Esophagus squamous epithelium (tissue), 4 donors: Measurements from ENCODE around the gene ZBTB24.

Source experiments
- POLR2A ChIP-seq, 4 donors: fragments of 450-650 bp; IDR thresholded peaks; one replicate each; pipeline ENCODE4 v1.6.1; 2017; ENCODE audit warnings: antibody characterized with exemption in 4 of 4, mild to moderate bottlenecking in 4 of 4, moderate library complexity in 3 of 4
- TF ChIP-seq, protein P1 (sequence below), 6 experiments: fragments of 450-650 bp in 4 of 6; fragments of 200-600 bp in 2 of 6; sonication (generic) in 2 of 6; IDR thresholded peaks; one replicate each; pipeline ENCODE4 v1.5.1; 2016 to 2019; ENCODE audit warnings: antibody characterized with exemption in 6 of 6, mild to moderate bottlenecking in 4 of 6, moderate library complexity in 4 of 6

DNA sequence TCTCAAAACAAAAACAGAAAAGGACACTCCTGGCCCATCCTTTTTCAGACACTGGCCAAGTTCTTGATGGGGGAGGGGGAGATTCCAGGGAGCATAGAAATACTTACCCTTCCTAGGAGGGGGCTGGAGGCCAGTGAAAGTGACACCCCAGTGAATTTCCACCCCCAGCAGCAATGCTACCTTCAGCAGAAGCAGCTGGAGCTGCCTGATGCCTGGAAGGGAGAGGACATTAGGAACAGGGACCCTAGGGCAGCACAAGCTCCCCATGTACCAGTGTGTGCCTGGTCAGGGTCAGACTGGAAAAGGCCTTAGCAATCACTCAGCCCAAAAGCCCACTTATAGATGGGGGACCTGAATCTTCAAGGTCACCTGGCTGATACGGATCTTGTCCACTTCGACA, 29.9 kb downstream of the ZBTB24 start:
- no peak for TF ChIP-seq POLR2A (IDR thresholded peaks at IDR 0.05)
- TF ChIP-seq, protein P1, sequence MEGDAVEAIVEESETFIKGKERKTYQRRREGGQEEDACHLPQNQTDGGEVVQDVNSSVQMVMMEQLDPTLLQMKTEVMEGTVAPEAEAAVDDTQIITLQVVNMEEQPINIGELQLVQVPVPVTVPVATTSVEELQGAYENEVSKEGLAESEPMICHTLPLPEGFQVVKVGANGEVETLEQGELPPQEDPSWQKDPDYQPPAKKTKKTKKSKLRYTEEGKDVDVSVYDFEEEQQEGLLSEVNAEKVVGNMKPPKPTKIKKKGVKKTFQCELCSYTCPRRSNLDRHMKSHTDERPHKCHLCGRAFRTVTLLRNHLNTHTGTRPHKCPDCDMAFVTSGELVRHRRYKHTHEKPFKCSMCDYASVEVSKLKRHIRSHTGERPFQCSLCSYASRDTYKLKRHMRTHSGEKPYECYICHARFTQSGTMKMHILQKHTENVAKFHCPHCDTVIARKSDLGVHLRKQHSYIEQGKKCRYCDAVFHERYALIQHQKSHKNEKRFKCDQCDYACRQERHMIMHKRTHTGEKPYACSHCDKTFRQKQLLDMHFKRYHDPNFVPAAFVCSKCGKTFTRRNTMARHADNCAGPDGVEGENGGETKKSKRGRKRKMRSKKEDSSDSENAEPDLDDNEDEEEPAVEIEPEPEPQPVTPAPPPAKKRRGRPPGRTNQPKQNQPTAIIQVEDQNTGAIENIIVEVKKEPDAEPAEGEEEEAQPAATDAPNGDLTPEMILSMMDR (IDR thresholded peaks at IDR 0.05): no peak
